Colonic mucosa (tissue), 4 donors: ENCODE results near the gene DNAJB8. TPM values are rescaled to one million over a fixed set of nuclear protein-coding genes. Genes with fewer than 3 reads are reported as not detected.

Experiments
- DNase-seq: peaks from one replicate; pipeline ENCODE4 v3.0.0-alpha.2; 2020
- H3K27ac ChIP-seq: fragments of 200-600 bp; one replicate; pipeline ENCODE4 v1.8.0; 2021
- H3K27me3 ChIP-seq: fragments of 200-600 bp; one replicate; pipeline ENCODE4 v1.8.0; 2021
- H3K36me3 ChIP-seq: fragments of 200-600 bp; one replicate; pipeline ENCODE4 v1.8.0; 2021
- H3K4me1 ChIP-seq: fragments of 200-600 bp; one replicate; pipeline ENCODE4 v1.8.0; 2021; ENCODE audit warnings: mild to moderate bottlenecking
- H3K4me3 ChIP-seq: fragments of 200-600 bp; one replicate; pipeline ENCODE4 v1.8.0; 2021
- H3K9ac ChIP-seq, 2 donors: one replicate each; pipeline ENCODE4 v1.7.0; 2013; ENCODE audit warnings: control low read depth in 2 of 2, low read depth in 2 of 2, low read length in 2 of 2
- H3K9me3 ChIP-seq: fragments of 200-600 bp; one replicate; pipeline ENCODE4 v1.8.0; 2021
- CTCF ChIP-seq: fragments of 200-600 bp; IDR thresholded peaks from one replicate; pipeline ENCODE4 v1.8.0; 2022; ENCODE audit warnings: antibody characterized with exemption, mild to moderate bottlenecking
- intact Hi-C: fragments of 100-400 bp; cut with DNase I; formaldehyde crosslinking; loops from one replicate; pipeline ENCODE4 v1.14.1; 2022
- total RNA-seq, 2 donors: library from RNA; stranded (reverse); fragmentation: NEBNext Ultra II Directional in 1 of 2; extraction: Animal tissue kit (Norgen Biotek cat#: 25700) in 1 of 2; gene quantifications; one replicate each; pipeline ENCODE4 v1.2.1, GENCODE V29; 2021
- donor health status: healthy.
- donor health status: DM: no; HTN: no; CAD: no.
- donor health status: DM: no; HTN: no; CAD: no.

Gene DNAJB8
- total RNA-seq, 2 donors from 2014 or later: not detected

DNA sequence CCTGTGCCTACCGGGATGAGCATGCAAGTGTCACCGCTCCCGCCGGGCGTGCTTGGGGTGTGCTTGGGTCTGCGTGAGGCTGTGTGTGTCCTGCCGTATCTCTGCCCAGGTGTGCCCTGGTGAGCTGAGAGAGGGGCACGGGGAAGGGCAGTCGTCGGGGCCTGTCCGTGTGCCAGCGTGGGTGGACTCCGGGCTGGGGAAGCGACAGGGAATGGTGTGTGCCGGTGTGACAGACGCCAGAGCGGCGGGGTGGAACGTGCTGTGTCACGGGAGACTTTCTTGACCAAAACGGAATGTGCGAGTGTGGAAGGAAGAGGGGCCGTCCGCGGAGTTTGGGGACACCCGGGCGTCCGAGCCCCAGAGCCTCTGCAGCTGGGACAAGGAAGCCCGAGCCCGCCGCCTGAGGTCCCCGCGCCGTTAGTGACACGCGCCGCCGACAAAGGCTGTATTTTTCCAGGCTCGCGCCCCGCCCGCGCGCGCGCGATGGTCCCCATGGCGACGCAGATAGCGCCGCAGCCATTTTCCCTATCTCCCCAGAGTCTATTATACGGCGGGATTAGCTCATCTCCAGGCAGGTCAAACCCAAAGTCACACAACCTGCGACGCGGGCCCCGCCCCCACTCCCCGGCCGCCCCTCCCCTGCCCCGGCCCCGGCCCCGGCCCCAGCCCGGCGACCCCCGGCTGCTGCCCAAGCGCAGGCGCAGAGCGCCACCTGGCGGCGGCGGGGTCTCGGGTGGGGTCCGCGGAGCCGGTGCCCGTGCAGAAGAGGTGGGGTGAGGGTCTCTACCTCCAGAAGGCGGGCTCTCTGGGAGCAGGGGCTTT is 30.8 kb upstream of the DNAJB8 start:
- H3K4me3 ChIP-seq: peak overlapping the region; percentile 35
- intact Hi-C loops: loop anchor here (5.0 to 10.0 kb wide), 3 partner anchors 75 to 400 kb away; no protein-coding TSS in a partner anchor
- H3K9ac ChIP-seq: no peak overlapping the region
- TF ChIP-seq CTCF: peak; percentile 55
- peak; percentile 73 for DNase-seq
- H3K36me3 ChIP-seq: no peaks in the 10 kb centered on the region
- H3K27ac ChIP-seq: no peak overlapping the region
- peaks cover 13% of the 10 kb centered on the region for H3K4me1 ChIP-seq
- H3K27me3 ChIP-seq: peaks cover 47% of the 10 kb centered on the region
- no peaks in the 10 kb centered on the region for H3K9me3 ChIP-seq

GRCh38 chr3:128496602-128497304 is 30.1 kb upstream of the DNAJB8 start:
- peak; percentile 27 for DNase-seq
- no peak overlapping the region for H3K27ac ChIP-seq
- H3K27me3 ChIP-seq: peaks cover 55% of the 10 kb centered on the region
- H3K4me3 ChIP-seq: no peak overlapping the region
- peaks cover 15% of the 10 kb centered on the region for H3K4me1 ChIP-seq
- no peak for TF ChIP-seq CTCF
- intact Hi-C loops: loop anchor here (5.0 to 10.0 kb wide), 3 partner anchors 74 to 399 kb away; no protein-coding TSS in a partner anchor
- no peaks in the 10 kb centered on the region for H3K9me3 ChIP-seq
- H3K36me3 ChIP-seq: no peaks in the 10 kb centered on the region
- H3K9ac ChIP-seq: no peak overlapping the region

DNA sequence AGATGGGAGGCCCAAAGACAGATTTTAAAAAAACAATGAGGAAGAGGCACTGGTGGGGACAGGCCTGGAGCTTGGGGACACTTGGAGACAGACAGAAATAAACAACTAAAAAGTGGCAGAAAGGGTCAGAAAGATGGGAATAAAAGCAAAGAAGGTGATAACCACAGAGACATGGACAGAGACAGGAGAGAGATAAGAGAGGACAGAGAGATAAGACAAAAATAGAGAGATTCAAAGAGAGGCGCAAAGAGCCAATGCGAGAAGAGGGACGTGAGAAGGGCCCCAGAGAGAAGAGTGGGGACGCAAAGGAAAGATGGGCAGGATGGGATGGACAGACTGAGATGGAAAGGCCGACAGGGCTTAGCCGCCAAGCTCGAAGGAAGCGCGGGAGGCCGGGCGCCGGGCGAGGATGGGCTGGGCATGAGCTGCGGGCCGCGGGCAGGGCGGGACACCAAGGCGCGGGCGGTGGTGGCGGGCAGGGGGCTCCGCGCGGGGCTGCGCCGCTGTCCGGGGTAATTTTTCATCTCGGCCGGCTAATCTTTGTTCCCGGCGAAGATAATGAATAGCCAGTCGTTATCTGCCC is 29.4 kb upstream of the DNAJB8 start:
- no peaks in the 10 kb centered on the region for H3K36me3 ChIP-seq
- peaks cover 61% of the 10 kb centered on the region for H3K27me3 ChIP-seq
- H3K4me1 ChIP-seq: peaks cover 15% of the 10 kb centered on the region
- DNase-seq: no peak
- no peak overlapping the region for H3K9ac ChIP-seq
- no peak for TF ChIP-seq CTCF
- no peak overlapping the region for H3K27ac ChIP-seq
- intact Hi-C loops: loop anchor here (5.0 to 10.0 kb wide), 3 partner anchors 74 to 399 kb away; no protein-coding TSS in a partner anchor
- no peak overlapping the region for H3K4me3 ChIP-seq
- no peaks in the 10 kb centered on the region for H3K9me3 ChIP-seq

GRCh38 chr3:128495435-128495970 is 28.8 kb upstream of the DNAJB8 start:
- peaks cover 67% of the 10 kb centered on the region for H3K27me3 ChIP-seq
- H3K36me3 ChIP-seq: no peaks in the 10 kb centered on the region
- DNase-seq: no peak
- TF ChIP-seq CTCF: no peak
- H3K4me1 ChIP-seq: peaks cover 17% of the 10 kb centered on the region
- intact Hi-C loops: loop anchor here (5.0 to 10.0 kb wide), 3 partner anchors 73 to 398 kb away; no protein-coding TSS in a partner anchor
- H3K4me3 ChIP-seq: no peak overlapping the region
- no peak overlapping the region for H3K9ac ChIP-seq
- H3K27ac ChIP-seq: no peak overlapping the region
- no peaks in the 10 kb centered on the region for H3K9me3 ChIP-seq

- intact Hi-C loops: loop anchor here (10.0 kb wide), 1 partner anchor 330 kb away; no protein-coding TSS in a partner anchor
- H3K9me3 ChIP-seq: no peaks in the 10 kb centered on the region
- H3K4me1 ChIP-seq: peaks cover 27% of the 10 kb centered on the region
- no peak overlapping the region for H3K27ac ChIP-seq
- H3K9ac ChIP-seq: no peak overlapping the region
- H3K27me3 ChIP-seq: peaks cover 79% of the 10 kb centered on the region
- DNase-seq: no peak
- no peak for TF ChIP-seq CTCF
- H3K36me3 ChIP-seq: no peaks in the 10 kb centered on the region
- no peak overlapping the region for H3K4me3 ChIP-seq
Observed at GRCh38 chr3:128494367-128494650, 27.6 kb upstream of the DNAJB8 start.
